Spleen (tissue), 7 donors: Measurements from ENCODE around the gene FKBP15.

ENCODE experiments used
- CTCF ChIP-seq, 11 experiments: fragments of 200-600 bp in 7 of 11; fragments of 450-650 bp in 4 of 11; sonication (generic) in 4 of 11; IDR thresholded peaks in 8 of 11; conservative IDR thresholded peaks in 3 of 11; 1 replicate in 7 of 11; 2 replicates in 4 of 11; pipeline versions ENCODE4 v1.4.0 to v1.8.0; 2016 to 2021; ENCODE audit warnings: antibody characterized with exemption in 11 of 11, inconsistent platforms in 4 of 11, mild to moderate bottlenecking in 1 of 11
- POLR2A ChIP-seq, 3 donors: fragments of 450-650 bp; IDR thresholded peaks; one replicate each; pipeline ENCODE4 v1.5.1; 2017; ENCODE audit warnings: antibody characterized with exemption in 3 of 3, mild to moderate bottlenecking in 1 of 3
- POLR2AphosphoS5 ChIP-seq, 3 donors: sonication (generic); formaldehyde crosslinking; IDR thresholded peaks; one replicate each; pipeline ENCODE4 v1.5.1; 2017; ENCODE audit warnings: antibody characterized with exemption in 3 of 3
- donor health status: DM: no; HTN: no; CAD: no; lungs with moderate emphysema.
- donor health status: DM: no; HTN: no; CAD: no.
- donor health status: DM: no; HTN: no; CAD: no.

DNA sequence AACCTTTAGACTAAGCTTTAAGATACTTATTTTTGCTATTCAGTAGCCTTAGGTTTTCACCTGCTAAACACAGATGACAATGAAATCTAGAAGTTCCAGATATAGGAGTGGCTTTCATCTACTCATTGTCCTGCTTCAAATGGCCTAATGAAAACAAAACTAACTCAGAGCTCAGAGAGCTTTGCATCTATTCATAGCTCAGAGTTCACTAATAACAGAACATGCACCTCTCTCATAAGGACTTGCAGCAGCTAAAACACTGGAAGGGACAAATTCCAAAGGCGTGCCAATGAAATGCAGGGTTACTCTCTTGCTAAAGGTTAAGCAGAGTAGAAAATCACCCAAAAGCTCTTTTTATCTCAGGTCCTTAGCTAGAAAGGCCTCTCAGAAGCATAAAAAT, 41.2 kb downstream of the FKBP15 start:
- TF ChIP-seq POLR2A (IDR thresholded peaks at IDR 0.05) (no peak), CTCF (IDR thresholded peaks at IDR 0.05 in 8 of 11, conservative IDR thresholded peaks at IDR 0.05 in 3 of 11) (no peak), POLR2AphosphoS5 (IDR thresholded peaks at IDR 0.05) (no peak)
